Activated naive CD4-positive, alpha-beta T cell treated with anti-CD3 and anti-CD28 coated beads, Interleukin-2, amount 50 U/mL, for 24 hours (primary cell): ENCODE results near the gene TCP10L.

Source experiments
- H3K27ac Mint-ChIP-seq: one replicate; pipeline ENCODE4 v1.8.0; 2021; ENCODE audit warnings: mild to moderate bottlenecking, mixed read lengths
- H3K27me3 Mint-ChIP-seq: one replicate; pipeline ENCODE4 v1.8.0; 2021; ENCODE audit warnings: mixed read lengths
- H3K36me3 Mint-ChIP-seq: one replicate; pipeline ENCODE4 v1.8.0; 2021; ENCODE audit warnings: mixed read lengths
- H3K4me1 Mint-ChIP-seq: one replicate; pipeline ENCODE4 v1.8.0; 2021; ENCODE audit warnings: mixed read lengths
- H3K4me3 Mint-ChIP-seq: one replicate; pipeline ENCODE4 v1.8.0; 2021; ENCODE audit warnings: mild to moderate bottlenecking, mixed read lengths
- H3K9me3 Mint-ChIP-seq: one replicate; pipeline ENCODE4 v1.8.0; 2021; ENCODE audit warnings: mixed read lengths

The TCP10L gene

DNA sequence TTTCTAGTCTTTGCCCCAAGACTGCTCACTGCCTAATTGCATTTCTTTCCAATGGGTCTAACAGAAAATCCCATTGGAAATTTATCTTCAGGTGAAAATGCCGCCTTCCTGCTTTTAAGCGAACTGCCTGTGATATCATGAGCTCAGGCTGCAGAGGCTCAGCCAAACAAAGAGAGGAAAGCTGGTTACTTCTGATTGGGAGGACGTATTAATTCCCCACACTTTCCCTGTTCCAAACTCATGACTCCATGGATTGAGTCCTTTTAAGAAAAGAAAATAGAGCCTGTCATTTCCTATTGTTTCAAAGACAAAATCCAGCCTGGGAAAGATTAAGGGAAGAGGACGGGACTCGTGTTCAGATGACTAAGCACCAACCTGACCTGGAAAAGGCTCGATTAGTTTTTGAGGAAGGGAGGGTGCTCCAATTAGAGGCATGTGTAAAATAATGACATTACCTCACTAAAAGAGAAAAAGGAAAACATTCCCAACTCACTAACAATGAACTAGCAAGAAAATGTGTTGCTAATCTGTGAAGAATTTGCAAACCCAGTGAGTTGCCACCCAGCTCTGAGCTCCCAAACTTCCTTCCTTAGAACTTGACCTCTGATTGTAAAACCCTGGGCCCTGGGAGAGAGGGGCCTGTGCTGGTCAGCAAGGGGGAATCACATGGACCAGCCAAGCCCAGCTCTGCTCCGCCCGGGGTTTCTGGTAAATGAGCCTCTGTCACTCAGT, 61.2 kb downstream of the TCP10L start:
- H3K27ac Mint-ChIP-seq: no peak overlapping the region
- H3K4me3 Mint-ChIP-seq: no peak overlapping the region
- no peaks in the 10 kb centered on the region for H3K27me3 Mint-ChIP-seq
- no peaks in the 10 kb centered on the region for H3K9me3 Mint-ChIP-seq
- H3K4me1 Mint-ChIP-seq: no peaks in the 10 kb centered on the region
- no peaks in the 10 kb centered on the region for H3K36me3 Mint-ChIP-seq
